GM12873 (cell line): ENCODE results near the gene TMEM114.

Experiments used
- CTCF ChIP-seq: IDR thresholded peaks from 2 replicates; pipeline ENCODE4 v1.5.1; 2012; ENCODE audit warnings: low read depth, mild to moderate bottlenecking, moderate library complexity, low read length, control low read depth; ENCODE audit not compliant: insufficient read depth; ENCODE audit errors: missing control alignments

Gene TMEM114

GRCh38 chr16:8522757-8523156, 67.6 kb downstream of the TMEM114 start:
- TF ChIP-seq CTCF, result no peak

GRCh38 chr16:8519643-8520042, 70.7 kb downstream of the TMEM114 start:
- TF ChIP-seq CTCF, result no peak
